ENCODE measurements around the gene URB2. TPM values are rescaled to one million over a fixed set of nuclear protein-coding genes. Genes with fewer than 3 reads are reported as not detected.
"Not testable (repeated sequence)": the region's sequence is repeated elsewhere in the genome, so short reads cannot be mapped to it uniquely, and the experiment has no call there.

Gene URB2
- polyA plus RNA-seq, 2 donors = 2.8 to 3.2 TPM

DNA sequence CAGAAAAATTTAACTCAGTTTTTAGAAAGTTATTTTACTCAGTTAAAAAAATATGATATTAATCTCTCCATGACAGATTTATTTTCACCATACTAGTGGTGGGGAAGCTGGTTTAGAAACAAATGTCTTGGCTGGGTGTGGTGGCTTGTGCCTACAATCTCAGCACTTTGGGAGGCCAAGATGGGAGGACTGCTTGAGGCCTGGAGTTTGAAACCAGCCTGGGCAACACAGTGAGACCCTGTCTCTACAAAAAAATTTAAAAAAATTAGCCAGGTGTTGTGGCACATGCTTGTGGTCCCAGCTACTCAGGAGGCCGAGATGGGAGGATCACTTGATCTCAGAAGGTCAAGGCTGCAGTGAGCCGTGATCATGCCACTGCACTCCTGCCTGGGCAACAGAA is 17.5 kb upstream of the URB2 start:
- H3K27ac ChIP-seq (ENCODE audit: low read depth in 2 of 2, low read length in 1 of 2) = no peak overlapping the region
- no peaks in the 10 kb centered on the region for H3K4me1 ChIP-seq (ENCODE audit: control insufficient read depth in 2 of 2, insufficient read depth in 2 of 2, low read length in 1 of 2)
- peaks cover 10 to 20% of the 10 kb centered on the region in 2 donors for H3K36me3 ChIP-seq (ENCODE audit: control insufficient read depth in 2 of 2, insufficient read depth in 2 of 2, low read length in 1 of 2)
- H3K27me3 ChIP-seq (ENCODE audit: control insufficient read depth in 1 of 2, insufficient read depth in 2 of 2, low read length in 2 of 2) = no peaks in the 10 kb centered on the region
- WGBS, 2 donors = 98% methylated on average over 2 of the region's 2 CpGs
- no peaks in the 10 kb centered on the region for H3K9me3 ChIP-seq (ENCODE audit: control insufficient read depth in 2 of 2, insufficient read depth in 1 of 2, low read depth in 1 of 2, low read length in 1 of 2)
- no peak overlapping the region for H3K4me3 ChIP-seq (ENCODE audit: low read depth in 1 of 2, low read length in 2 of 2)

GRCh38 chr1:229613938-229614337 is 12.1 kb upstream of the URB2 start:
- Histone ChIP-seq H3K9me3 (ENCODE audit: control insufficient read depth in 2 of 2, insufficient read depth in 1 of 2, low read depth in 1 of 2, low read length in 1 of 2) (no peaks in the 10 kb centered on the region), H3K27ac (ENCODE audit: low read depth in 2 of 2, low read length in 1 of 2) (no peak overlapping the region), H3K4me1 (ENCODE audit: control insufficient read depth in 2 of 2, insufficient read depth in 2 of 2, low read length in 1 of 2) (no peaks in the 10 kb centered on the region), H3K4me3 (ENCODE audit: low read depth in 1 of 2, low read length in 2 of 2) (no peak overlapping the region), H3K36me3 (ENCODE audit: control insufficient read depth in 2 of 2, insufficient read depth in 2 of 2, low read length in 1 of 2) (peaks cover 10 to 22% of the 10 kb centered on the region in 2 donors), H3K27me3 (ENCODE audit: control insufficient read depth in 1 of 2, insufficient read depth in 2 of 2, low read length in 2 of 2) (no peaks in the 10 kb centered on the region)
- 79 to 87% methylated on average over 5 of the region's 5 CpGs for WGBS, 2 donors

DNA sequence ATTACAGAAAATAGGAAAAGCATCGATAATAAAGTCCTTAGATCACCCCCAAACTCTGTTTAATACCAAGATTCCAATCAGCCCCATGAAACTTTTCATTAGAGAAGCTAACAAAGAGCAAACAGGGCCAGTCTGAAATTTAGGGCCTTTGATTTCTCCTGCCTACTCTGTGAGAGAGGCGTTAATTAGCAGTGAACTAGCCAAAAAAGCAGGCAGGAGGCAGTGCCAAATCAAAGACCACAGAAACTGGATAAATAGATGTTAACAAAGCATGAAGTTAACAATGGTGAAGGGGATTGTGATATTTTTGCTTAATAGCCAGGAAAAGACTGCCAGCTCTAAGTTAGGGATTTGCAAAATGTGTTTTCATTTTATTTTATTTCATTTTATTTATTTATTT is 11.3 kb upstream of the URB2 start:
- no peaks in the 10 kb centered on the region for H3K27me3 ChIP-seq (ENCODE audit: control insufficient read depth in 1 of 2, insufficient read depth in 2 of 2, low read length in 2 of 2)
- WGBS, 2 donors = 91 to 93% methylated on average over 2 of the region's 2 CpGs
- H3K4me3 ChIP-seq (ENCODE audit: low read depth in 1 of 2, low read length in 2 of 2) = no peak overlapping the region
- no peaks in the 10 kb centered on the region for H3K4me1 ChIP-seq (ENCODE audit: control insufficient read depth in 2 of 2, insufficient read depth in 2 of 2, low read length in 1 of 2)
- H3K9me3 ChIP-seq (ENCODE audit: control insufficient read depth in 2 of 2, insufficient read depth in 1 of 2, low read depth in 1 of 2, low read length in 1 of 2) = no peaks in the 10 kb centered on the region
- no peak overlapping the region for H3K27ac ChIP-seq (ENCODE audit: low read depth in 2 of 2, low read length in 1 of 2)
- peaks cover 9 to 22% of the 10 kb centered on the region in 2 donors for H3K36me3 ChIP-seq (ENCODE audit: control insufficient read depth in 2 of 2, insufficient read depth in 2 of 2, low read length in 1 of 2)

- Histone ChIP-seq H3K36me3 (ENCODE audit: control insufficient read depth in 2 of 2, insufficient read depth in 2 of 2, low read length in 1 of 2) (peaks cover 0 to 8% of the 10 kb centered on the region in 2 donors), H3K4me3 (ENCODE audit: low read depth in 1 of 2, low read length in 2 of 2) (no peak overlapping the region), H3K9me3 (ENCODE audit: control insufficient read depth in 2 of 2, insufficient read depth in 1 of 2, low read depth in 1 of 2, low read length in 1 of 2) (no peaks in the 10 kb centered on the region), H3K27me3 (ENCODE audit: control insufficient read depth in 1 of 2, insufficient read depth in 2 of 2, low read length in 2 of 2) (no peaks in the 10 kb centered on the region), H3K4me1 (ENCODE audit: control insufficient read depth in 2 of 2, insufficient read depth in 2 of 2, low read length in 1 of 2) (no peaks in the 10 kb centered on the region), H3K27ac (ENCODE audit: low read depth in 2 of 2, low read length in 1 of 2) (no peak overlapping the region)
- 85 to 87% methylated on average over 11 of the region's 11 CpGs for WGBS, 2 donors
Observed at GRCh38 chr1:229617351-229618100, 8.5 kb upstream of the URB2 start.

GRCh38 chr1:229619002-229619401 is 7.0 kb upstream of the URB2 start:
- H3K9me3 ChIP-seq (ENCODE audit: control insufficient read depth in 2 of 2, insufficient read depth in 1 of 2, low read depth in 1 of 2, low read length in 1 of 2) = no peaks in the 10 kb centered on the region
- H3K4me3 ChIP-seq (ENCODE audit: low read depth in 1 of 2, low read length in 2 of 2) = no peak overlapping the region
- peaks cover 0 to 4% of the 10 kb centered on the region in 2 donors for H3K36me3 ChIP-seq (ENCODE audit: control insufficient read depth in 2 of 2, insufficient read depth in 2 of 2, low read length in 1 of 2)
- no peak overlapping the region for H3K27ac ChIP-seq (ENCODE audit: low read depth in 2 of 2, low read length in 1 of 2)
- H3K4me1 ChIP-seq (ENCODE audit: control insufficient read depth in 2 of 2, insufficient read depth in 2 of 2, low read length in 1 of 2) = no peaks in the 10 kb centered on the region
- no peaks in the 10 kb centered on the region for H3K27me3 ChIP-seq (ENCODE audit: control insufficient read depth in 1 of 2, insufficient read depth in 2 of 2, low read length in 2 of 2)

- no peak overlapping the region for H3K27ac ChIP-seq (ENCODE audit: low read depth in 2 of 2, low read length in 1 of 2)
- H3K4me3 ChIP-seq (ENCODE audit: low read depth in 1 of 2, low read length in 2 of 2) = no peak overlapping the region
- H3K4me1 ChIP-seq (ENCODE audit: control insufficient read depth in 2 of 2, insufficient read depth in 2 of 2, low read length in 1 of 2) = peaks cover 0 to under 1% of the 10 kb centered on the region in 2 donors
- WGBS, 2 donors = 91 to 94% methylated on average over 5 of the region's 5 CpGs
- no peaks in the 10 kb centered on the region for H3K9me3 ChIP-seq (ENCODE audit: control insufficient read depth in 2 of 2, insufficient read depth in 1 of 2, low read depth in 1 of 2, low read length in 1 of 2)
- H3K36me3 ChIP-seq (ENCODE audit: control insufficient read depth in 2 of 2, insufficient read depth in 2 of 2, low read length in 1 of 2) = no peaks in the 10 kb centered on the region
- H3K27me3 ChIP-seq (ENCODE audit: control insufficient read depth in 1 of 2, insufficient read depth in 2 of 2, low read length in 2 of 2) = no peaks in the 10 kb centered on the region
Observed at GRCh38 chr1:229619614-229620013, 6.4 kb upstream of the URB2 start.

DNA sequence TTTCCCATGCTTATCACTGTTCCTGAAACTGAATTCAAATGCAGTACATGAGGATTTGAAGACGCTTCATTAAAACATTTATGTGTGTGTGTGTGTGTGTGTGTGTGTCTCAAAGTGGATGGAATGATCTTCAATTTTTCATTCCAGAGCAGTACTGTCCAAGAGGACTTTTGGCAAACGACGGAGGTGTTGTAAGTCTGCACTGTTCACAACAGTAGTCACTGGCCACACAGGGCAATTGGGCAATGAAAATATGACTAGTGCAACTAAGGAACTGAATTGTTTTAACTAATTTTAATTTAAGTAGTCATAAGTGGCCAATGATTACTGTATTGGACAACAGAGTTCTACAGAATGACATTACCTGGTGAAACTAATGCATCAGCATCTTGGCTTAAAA is 5.2 kb upstream of the URB2 start:
- Histone ChIP-seq H3K36me3 (ENCODE audit: control insufficient read depth in 2 of 2, insufficient read depth in 2 of 2, low read length in 1 of 2) (no peaks in the 10 kb centered on the region), H3K4me3 (ENCODE audit: low read depth in 1 of 2, low read length in 2 of 2) (no peak overlapping the region), H3K27me3 (ENCODE audit: control insufficient read depth in 1 of 2, insufficient read depth in 2 of 2, low read length in 2 of 2) (no peaks in the 10 kb centered on the region), H3K27ac (ENCODE audit: low read depth in 2 of 2, low read length in 1 of 2) (no peak overlapping the region), H3K4me1 (ENCODE audit: control insufficient read depth in 2 of 2, insufficient read depth in 2 of 2, low read length in 1 of 2) (peaks cover 0 to 3% of the 10 kb centered on the region in 2 donors), H3K9me3 (ENCODE audit: control insufficient read depth in 2 of 2, insufficient read depth in 1 of 2, low read depth in 1 of 2, low read length in 1 of 2) (peaks cover 0 to under 1% of the 10 kb centered on the region in 2 donors)
- WGBS, 2 donors = 79 to 82% methylated on average over 3 of the region's 3 CpGs

DNA sequence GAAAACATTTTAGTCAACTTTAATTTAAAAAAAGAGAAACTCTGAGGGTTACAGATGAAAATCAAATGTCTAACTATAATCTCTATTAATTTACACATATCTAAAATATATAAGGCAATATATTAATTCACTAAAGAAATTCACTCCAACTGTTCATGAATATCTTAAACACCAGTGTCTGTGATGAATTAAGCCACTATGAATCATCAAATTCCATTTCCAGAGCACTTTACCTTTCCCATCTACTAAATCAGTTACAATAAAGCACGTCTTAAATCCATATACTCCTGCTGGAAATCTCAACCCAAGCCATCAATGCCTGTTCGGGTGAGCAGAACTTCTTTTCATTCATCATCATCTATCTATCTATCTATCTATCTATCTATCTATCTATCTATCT is 4.4 kb upstream of the URB2 start:
- H3K27ac ChIP-seq (ENCODE audit: low read depth in 2 of 2, low read length in 1 of 2) = no peak overlapping the region
- WGBS, 2 donors = 83 to 91% methylated on average over 2 of the region's 2 CpGs

DNA sequence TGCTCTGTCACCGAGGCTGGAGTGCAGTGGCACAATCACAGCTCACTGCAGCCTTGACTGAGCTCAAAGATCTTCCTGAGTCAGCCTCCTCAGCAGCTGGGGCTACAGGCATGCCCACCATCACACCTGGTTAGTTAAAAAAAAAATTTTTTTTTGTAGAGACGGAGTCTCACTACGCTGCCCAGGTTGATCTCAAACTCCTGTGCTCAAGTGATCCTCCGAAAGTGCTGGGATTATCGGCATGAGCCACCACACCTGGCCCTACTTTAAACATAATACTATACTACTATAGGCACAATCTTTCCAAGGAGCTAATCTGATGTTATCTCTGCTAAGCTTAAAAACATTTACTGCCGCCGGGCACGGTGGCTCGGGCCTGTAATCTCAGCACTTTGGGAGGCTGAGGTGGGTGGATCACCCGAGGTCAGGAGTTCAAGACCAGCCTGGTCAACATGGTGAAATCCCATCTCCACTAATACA is 3.4 kb upstream of the URB2 start:
- H3K4me3 ChIP-seq (ENCODE audit: low read depth in 1 of 2, low read length in 2 of 2); H3K4me1 ChIP-seq (ENCODE audit: control insufficient read depth in 2 of 2, insufficient read depth in 2 of 2, low read length in 1 of 2); H3K36me3 ChIP-seq (ENCODE audit: control insufficient read depth in 2 of 2, insufficient read depth in 2 of 2, low read length in 1 of 2); H3K9me3 ChIP-seq (ENCODE audit: control insufficient read depth in 2 of 2, insufficient read depth in 1 of 2, low read depth in 1 of 2, low read length in 1 of 2); H3K27me3 ChIP-seq (ENCODE audit: control insufficient read depth in 1 of 2, insufficient read depth in 2 of 2, low read length in 2 of 2); H3K27ac ChIP-seq (ENCODE audit: low read depth in 2 of 2, low read length in 1 of 2): not testable (repeated sequence)
- WGBS, 2 donors = 81 to 93% methylated on average over 10 of the region's 10 CpGs

More for the DNA sequence above, 4.4 kb upstream of the URB2 start:
- no peaks in the 10 kb centered on the region for H3K27me3 ChIP-seq (ENCODE audit: control insufficient read depth in 1 of 2, insufficient read depth in 2 of 2, low read length in 2 of 2)
- H3K4me3 ChIP-seq (ENCODE audit: low read depth in 1 of 2, low read length in 2 of 2) = no peak overlapping the region
- H3K4me1 ChIP-seq (ENCODE audit: control insufficient read depth in 2 of 2, insufficient read depth in 2 of 2, low read length in 1 of 2) = peaks cover 0 to 3% of the 10 kb centered on the region in 2 donors
- peaks cover 0 to 2% of the 10 kb centered on the region in 2 donors for H3K9me3 ChIP-seq (ENCODE audit: control insufficient read depth in 2 of 2, insufficient read depth in 1 of 2, low read depth in 1 of 2, low read length in 1 of 2)
- H3K36me3 ChIP-seq (ENCODE audit: control insufficient read depth in 2 of 2, insufficient read depth in 2 of 2, low read length in 1 of 2) = no peaks in the 10 kb centered on the region

GRCh38 chr1:229623225-229623624 is 2.8 kb upstream of the URB2 start:
- Histone ChIP-seq H3K4me3 (ENCODE audit: low read depth in 1 of 2, low read length in 2 of 2) (no peak overlapping the region), H3K4me1 (ENCODE audit: control insufficient read depth in 2 of 2, insufficient read depth in 2 of 2, low read length in 1 of 2) (peaks cover 0 to 3% of the 10 kb centered on the region in 2 donors), H3K36me3 (ENCODE audit: control insufficient read depth in 2 of 2, insufficient read depth in 2 of 2, low read length in 1 of 2) (no peaks in the 10 kb centered on the region), H3K27me3 (ENCODE audit: control insufficient read depth in 1 of 2, insufficient read depth in 2 of 2, low read length in 2 of 2) (no peaks in the 10 kb centered on the region), H3K9me3 (ENCODE audit: control insufficient read depth in 2 of 2, insufficient read depth in 1 of 2, low read depth in 1 of 2, low read length in 1 of 2) (peaks cover 0 to 2% of the 10 kb centered on the region in 2 donors), H3K27ac (ENCODE audit: low read depth in 2 of 2, low read length in 1 of 2) (no peak overlapping the region)
- 86 to 92% methylated on average over 5 of the region's 5 CpGs for WGBS, 2 donors

Measured in esophagus (tissue), 2 donors.